Measurements from ENCODE around the gene MPRIP.

- TF ChIP-seq, protein P1, sequence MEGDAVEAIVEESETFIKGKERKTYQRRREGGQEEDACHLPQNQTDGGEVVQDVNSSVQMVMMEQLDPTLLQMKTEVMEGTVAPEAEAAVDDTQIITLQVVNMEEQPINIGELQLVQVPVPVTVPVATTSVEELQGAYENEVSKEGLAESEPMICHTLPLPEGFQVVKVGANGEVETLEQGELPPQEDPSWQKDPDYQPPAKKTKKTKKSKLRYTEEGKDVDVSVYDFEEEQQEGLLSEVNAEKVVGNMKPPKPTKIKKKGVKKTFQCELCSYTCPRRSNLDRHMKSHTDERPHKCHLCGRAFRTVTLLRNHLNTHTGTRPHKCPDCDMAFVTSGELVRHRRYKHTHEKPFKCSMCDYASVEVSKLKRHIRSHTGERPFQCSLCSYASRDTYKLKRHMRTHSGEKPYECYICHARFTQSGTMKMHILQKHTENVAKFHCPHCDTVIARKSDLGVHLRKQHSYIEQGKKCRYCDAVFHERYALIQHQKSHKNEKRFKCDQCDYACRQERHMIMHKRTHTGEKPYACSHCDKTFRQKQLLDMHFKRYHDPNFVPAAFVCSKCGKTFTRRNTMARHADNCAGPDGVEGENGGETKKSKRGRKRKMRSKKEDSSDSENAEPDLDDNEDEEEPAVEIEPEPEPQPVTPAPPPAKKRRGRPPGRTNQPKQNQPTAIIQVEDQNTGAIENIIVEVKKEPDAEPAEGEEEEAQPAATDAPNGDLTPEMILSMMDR (IDR thresholded peaks at IDR 0.05) = no peak
- TF ChIP-seq SP1 (CRISPR knock-in tag; conservative IDR thresholded peaks at IDR 0.05) = no peak
- no peak for TF ChIP-seq NR3C1 (CRISPR knock-in tag; conservative IDR thresholded peaks at IDR 0.05; ENCODE audit: low read depth)
- no peak for TF ChIP-seq FOXK1 (CRISPR knock-in tag; IDR thresholded peaks at IDR 0.05)
- no peak for TF ChIP-seq CREM (CRISPR knock-in tag; IDR thresholded peaks at IDR 0.05)
- TF ChIP-seq, protein P2, sequence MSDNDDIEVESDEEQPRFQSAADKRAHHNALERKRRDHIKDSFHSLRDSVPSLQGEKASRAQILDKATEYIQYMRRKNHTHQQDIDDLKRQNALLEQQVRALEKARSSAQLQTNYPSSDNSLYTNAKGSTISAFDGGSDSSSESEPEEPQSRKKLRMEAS (CRISPR knock-in tag; IDR thresholded peaks at IDR 0.05) = no peak
- no peak for TF ChIP-seq USF1 (CRISPR knock-in tag; IDR thresholded peaks at IDR 0.05)
- TF ChIP-seq ZNF423 (CRISPR knock-in tag; IDR thresholded peaks at IDR 0.05) = no peak
- no peak for TF ChIP-seq HMGXB4 (CRISPR knock-in tag; IDR thresholded peaks at IDR 0.05)
- TF ChIP-seq ZNF317 (CRISPR knock-in tag; IDR thresholded peaks at IDR 0.05; ENCODE audit: borderline replicate concordance, low read depth) = no peak
- TF ChIP-seq ZNF416 (CRISPR knock-in tag; IDR thresholded peaks at IDR 0.05) = no peak
- TF ChIP-seq AR (CRISPR knock-in tag; IDR thresholded peaks at IDR 0.05) = no peak
- no peak for TF ChIP-seq TEAD4 (CRISPR knock-in tag; IDR thresholded peaks at IDR 0.05)
These were observed 45.3 kb downstream of the MPRIP start for GRCh38 chr17:17087424-17088015.
